Right kidney (tissue), 9 donors: ENCODE measurements around the gene NFKBIA.
A peak's percentile ranks its signal among the peaks of the same experiment; 100 is the strongest.
"Not testable (repeated sequence)": the region's sequence is repeated elsewhere in the genome, so short reads cannot be mapped to it uniquely, and the experiment has no call there.

Source experiments
- DNase-seq: peaks from one replicate; pipeline ENCODE4 v3.0.0-alpha.2; 2016
- long read RNA-seq, 8 donors: transcript quantifications; one replicate each; lab custom pipeline, GENCODE V29; 2026

The NFKBIA gene
- long read RNA-seq, donor 1, transcript NFKBIA-201 (6 exons, 1,558 nt), result major isoform, 33 of 62 reads
- long read RNA-seq, donor 1, partial matches to known transcripts, result 24 of 62 reads
- long read RNA-seq, donor 1, other reads (novel, unspliced or antisense), result 0 of 62 reads
- long read RNA-seq, donor 2, transcript NFKBIA-201 (6 exons, 1,558 nt), result major isoform, 11 of 17 reads
- long read RNA-seq, donor 2, partial matches to known transcripts, result 0 of 17 reads
- long read RNA-seq, donor 2, other reads (novel, unspliced or antisense), result 0 of 17 reads
- long read RNA-seq, donor 3, transcript NFKBIA-201 (6 exons, 1,558 nt), result major isoform, 15 of 26 reads
- long read RNA-seq, donor 3, partial matches to known transcripts, result 7 of 26 reads
- long read RNA-seq, donor 3, other reads (novel, unspliced or antisense), result 0 of 26 reads
- long read RNA-seq, donor 4, transcript NFKBIA-201 (6 exons, 1,558 nt), result major isoform, 27 of 40 reads
- long read RNA-seq, donor 4, partial matches to known transcripts, result 11 of 40 reads
- long read RNA-seq, donor 4, other reads (novel, unspliced or antisense), result 0 of 40 reads
- long read RNA-seq, donor 5, transcript NFKBIA-201 (6 exons, 1,558 nt), result major isoform, 16 of 31 reads
- long read RNA-seq, donor 5, partial matches to known transcripts, result 10 of 31 reads
- long read RNA-seq, donor 5, other reads (novel, unspliced or antisense), result 0 of 31 reads
- long read RNA-seq, donor 6, transcript NFKBIA-201 (6 exons, 1,558 nt), result major isoform, 26 of 44 reads
- long read RNA-seq, donor 6, partial matches to known transcripts, result 11 of 44 reads
- long read RNA-seq, donor 6, other reads (novel, unspliced or antisense), result 0 of 44 reads
- long read RNA-seq, donor 7, result 0 reads
- long read RNA-seq, donor 8, transcript NFKBIA-201 (6 exons, 1,558 nt), result major isoform, 20 of 33 reads
- long read RNA-seq, donor 8, partial matches to known transcripts, result 9 of 33 reads
- long read RNA-seq, donor 8, other reads (novel, unspliced or antisense), result 0 of 33 reads

GRCh38 chr14:35404449-35405303 is at the start of gene NFKBIA:
Gene NFKBIA, minus strand, starts transcription at chr14:35404749. Its CDS starts 105 bp downstream, at chr14:35404644.
- DNase-seq, result peak; percentile 97

GRCh38 chr14:35446450-35446849 is 41.9 kb upstream of the NFKBIA start:
- no peak for DNase-seq

- DNase-seq, result no peak
Measured at GRCh38 chr14:35444104-35444503, 39.6 kb upstream of the NFKBIA start.

GRCh38 chr14:35441160-35441559 is 36.6 kb upstream of the NFKBIA start:
- no peak for DNase-seq

GRCh38 chr14:35438910-35439713 is 34.6 kb upstream of the NFKBIA start:
- DNase-seq, result no peak

GRCh38 chr14:35438492-35438891 is 33.9 kb upstream of the NFKBIA start:
- not testable (repeated sequence) for DNase-seq

- DNase-seq, result no peak
Measured at GRCh38 chr14:35435177-35435576, 30.6 kb upstream of the NFKBIA start.

- DNase-seq, result no peak
Measured at GRCh38 chr14:35433826-35434225, 29.3 kb upstream of the NFKBIA start.

GRCh38 chr14:35430459-35431199 is 26.1 kb upstream of the NFKBIA start:
- DNase-seq, result no peak

GRCh38 chr14:35429951-35430350 is 25.4 kb upstream of the NFKBIA start:
- DNase-seq, result no peak

- DNase-seq, result no peak
Measured at GRCh38 chr14:35425850-35426249, 21.3 kb upstream of the NFKBIA start.

GRCh38 chr14:35423621-35424020 is 19.1 kb upstream of the NFKBIA start:
- DNase-seq, result no peak

- DNase-seq, result no peak
Measured at GRCh38 chr14:35420036-35420811, 15.7 kb upstream of the NFKBIA start.

GRCh38 chr14:35419429-35419841 is 14.9 kb upstream of the NFKBIA start:
- no peak for DNase-seq

GRCh38 chr14:35418093-35418492 is 13.5 kb upstream of the NFKBIA start:
- DNase-seq, result no peak

GRCh38 chr14:35416108-35416750 is 11.7 kb upstream of the NFKBIA start:
- DNase-seq, result no peak

- no peak for DNase-seq
Measured at GRCh38 chr14:35414365-35414764, 9.8 kb upstream of the NFKBIA start.

- no peak for DNase-seq
Measured at GRCh38 chr14:35412272-35413056, 7.9 kb upstream of the NFKBIA start.
